GM23338 (cell line): Measurements from ENCODE around the gene TMBIM1. TPM values are rescaled to one million over a fixed set of nuclear protein-coding genes. Genes with fewer than 3 reads are reported as not detected.
A peak's percentile ranks its signal among the peaks of the same experiment; 100 is the strongest.

Source experiments
- ATAC-seq: fragments of 200-7000 bp; cut with Tn5 transposase; 3 replicates; pipeline ENCODE4 v1.9.1; 2020
- DNase-seq: peaks from one replicate; pipeline ENCODE4 v3.0.0-alpha.2; 2015; ENCODE audit warnings: low spot score
- H2AFZ ChIP-seq: fragments of 200-600 bp; sonication (generic); 2 replicates; pipeline ENCODE4 v1.8.0; 2016; ENCODE audit warnings: antibody characterized with exemption, mild to moderate bottlenecking, moderate library complexity
- H3F3A ChIP-seq: fragments of 200-600 bp; sonication (generic); replicated peaks from 2 replicates; pipeline ENCODE4 v1.8.0; 2017; ENCODE audit warnings: antibody characterized with exemption, mixed run types, low read depth
- H3K27ac ChIP-seq: fragments of 200-600 bp; sonication (generic); 2 replicates; pipeline ENCODE4 v1.6.1; 2016; ENCODE audit warnings: low read depth
- H3K27me3 ChIP-seq: fragments of 200-600 bp; sonication (generic); 2 replicates; pipeline ENCODE4 v1.8.0; 2016; ENCODE audit warnings: mild to moderate bottlenecking, mixed run types, moderate library complexity; ENCODE audit not compliant: insufficient read depth
- H3K36me3 ChIP-seq: fragments of 200-600 bp; sonication (generic); 2 replicates; pipeline ENCODE4 v1.8.0; 2016; ENCODE audit warnings: mild to moderate bottlenecking; ENCODE audit not compliant: insufficient read depth
- H3K4me1 ChIP-seq: fragments of 200-600 bp; sonication (generic); 2 replicates; pipeline ENCODE4 v1.8.0; 2016; ENCODE audit warnings: mild to moderate bottlenecking, moderate library complexity; ENCODE audit not compliant: insufficient read depth
- H3K4me2 ChIP-seq: fragments of 200-600 bp; sonication (generic); 2 replicates; pipeline ENCODE4 v1.7.1; 2017; ENCODE audit warnings: mixed run types
- H3K4me3 ChIP-seq: fragments of 200-600 bp; sonication (generic); 2 replicates; pipeline ENCODE4 v1.6.1; 2016; ENCODE audit warnings: mixed run types
- H3K79me2 ChIP-seq: fragments of 200-600 bp; sonication (generic); replicated peaks from 2 replicates; pipeline ENCODE4 v1.8.0; 2017; ENCODE audit warnings: mild to moderate bottlenecking; ENCODE audit not compliant: insufficient read depth
- H3K9me2 ChIP-seq: fragments of 200-600 bp; sonication (generic); 2 replicates; pipeline ENCODE4 v1.8.0; 2017; ENCODE audit not compliant: insufficient read depth
- H4K20me1 ChIP-seq: fragments of 200-600 bp; sonication (generic); replicated peaks from 2 replicates; pipeline ENCODE4 v1.8.0; 2017; ENCODE audit warnings: mild to moderate bottlenecking; ENCODE audit not compliant: insufficient read depth
- H3K27ac Mint-ChIP-seq: 2 replicates; pipeline ENCODE4 v1.8.0; 2020; ENCODE audit warnings: inconsistent platforms, mild to moderate bottlenecking, moderate library complexity, mixed read lengths
- H3K27me3 Mint-ChIP-seq: 3 replicates; pipeline ENCODE4 v1.8.0; 2022; ENCODE audit warnings: low read depth, mild to moderate bottlenecking, moderate library complexity, mixed read lengths, inconsistent platforms; ENCODE audit not compliant: insufficient read depth, poor library complexity
- H3K36me3 Mint-ChIP-seq: 3 replicates; pipeline ENCODE4 v1.8.0; 2021; ENCODE audit warnings: low read depth, mild to moderate bottlenecking, inconsistent platforms, moderate library complexity, mixed read lengths
- H3K4me1 Mint-ChIP-seq: 3 replicates; pipeline ENCODE4 v1.8.0; 2020; ENCODE audit warnings: mild to moderate bottlenecking, inconsistent platforms, mixed read lengths
- H3K4me3 Mint-ChIP-seq: 3 replicates; pipeline ENCODE4 v1.8.0; 2021; ENCODE audit warnings: moderate library complexity, mild to moderate bottlenecking, inconsistent platforms, mixed read lengths
- H3K9me3 Mint-ChIP-seq: 3 replicates; pipeline ENCODE4 v1.8.0; 2020; ENCODE audit warnings: moderate library complexity, mild to moderate bottlenecking, inconsistent platforms, mixed read lengths
- CREB1 ChIP-seq: fragments of 250-450 bp; sonication (Bioruptor Pico); IDR thresholded peaks from 2 replicates; pipeline ENCODE4 v1.5.0; 2020; ENCODE audit warnings: low read depth, mild to moderate bottlenecking, moderate library complexity
- EZH2phosphoT487 ChIP-seq: fragments of 200-600 bp; sonication (generic); IDR thresholded peaks from one replicate; pipeline ENCODE4 v1.8.1; 2018; ENCODE audit warnings: antibody characterized with exemption; ENCODE audit not compliant: unreplicated experiment
- NANOG ChIP-seq: IDR thresholded peaks from 2 replicates; pipeline ENCODE4 v1.6.1; 2016; ENCODE audit warnings: antibody characterized with exemption, borderline replicate concordance
- ZNF114 ChIP-seq: fragments of 250-450 bp; sonication (Bioruptor Pico); IDR thresholded peaks from 2 replicates; pipeline ENCODE4 v1.5.0; 2020; ENCODE audit warnings: mild to moderate bottlenecking, moderate library complexity
- ZNF462 ChIP-seq: fragments of 250-450 bp; sonication (Bioruptor Pico); IDR thresholded peaks from 2 replicates; pipeline ENCODE4 v1.5.0; 2020; ENCODE audit warnings: mild to moderate bottlenecking, moderate library complexity
- polyA plus RNA-seq: library from polyadenylated mRNA; unstranded; fragments of >200 nt; fragmentation: Nextera tagmentation; extraction: Ambion mirVana; gene quantifications from 2 replicates; pipeline ENCODE4 v1.2.1, GENCODE V29; 2016
- total RNA-seq: library from RNA; depleted of rRNA; stranded (reverse); fragments of >200 nt; shearing (Covaris generic); gene quantifications from 2 replicates; pipeline ENCODE4 v1.2.3, GENCODE V29; 2014
- TF ChIP-seq, protein P1 (sequence below), 2 experiments: fragments of 200-600 bp in 1 of 2; sonication (generic) in 1 of 2; conservative IDR thresholded peaks; 2 replicates each; pipeline versions ENCODE4 v1.5.1 to v1.6.1; 2016 to 2017; ENCODE audit warnings: antibody characterized with exemption in 2 of 2, low read depth in 2 of 2, mild to moderate bottlenecking in 2 of 2, moderate library complexity in 1 of 2
- TF ChIP-seq, protein P2 (sequence below): IDR thresholded peaks from one replicate; pipeline ENCODE4 v1.6.1; 2018; ENCODE audit warnings: antibody characterized with exemption; ENCODE audit not compliant: unreplicated experiment

TMBIM1 gene
- total and polyA plus RNA-seq, 2 experiments from 2014 or later = 12.0 to 20.8 TPM

- no peak for TF ChIP-seq ZNF462 (CRISPR knock-in tag)
- no peak for TF ChIP-seq ZNF114 (CRISPR knock-in tag)
- TF ChIP-seq CREB1 (CRISPR knock-in tag) = no peak
- no peak for TF ChIP-seq EZH2phosphoT487
- TF ChIP-seq, protein P1, sequence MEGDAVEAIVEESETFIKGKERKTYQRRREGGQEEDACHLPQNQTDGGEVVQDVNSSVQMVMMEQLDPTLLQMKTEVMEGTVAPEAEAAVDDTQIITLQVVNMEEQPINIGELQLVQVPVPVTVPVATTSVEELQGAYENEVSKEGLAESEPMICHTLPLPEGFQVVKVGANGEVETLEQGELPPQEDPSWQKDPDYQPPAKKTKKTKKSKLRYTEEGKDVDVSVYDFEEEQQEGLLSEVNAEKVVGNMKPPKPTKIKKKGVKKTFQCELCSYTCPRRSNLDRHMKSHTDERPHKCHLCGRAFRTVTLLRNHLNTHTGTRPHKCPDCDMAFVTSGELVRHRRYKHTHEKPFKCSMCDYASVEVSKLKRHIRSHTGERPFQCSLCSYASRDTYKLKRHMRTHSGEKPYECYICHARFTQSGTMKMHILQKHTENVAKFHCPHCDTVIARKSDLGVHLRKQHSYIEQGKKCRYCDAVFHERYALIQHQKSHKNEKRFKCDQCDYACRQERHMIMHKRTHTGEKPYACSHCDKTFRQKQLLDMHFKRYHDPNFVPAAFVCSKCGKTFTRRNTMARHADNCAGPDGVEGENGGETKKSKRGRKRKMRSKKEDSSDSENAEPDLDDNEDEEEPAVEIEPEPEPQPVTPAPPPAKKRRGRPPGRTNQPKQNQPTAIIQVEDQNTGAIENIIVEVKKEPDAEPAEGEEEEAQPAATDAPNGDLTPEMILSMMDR (conservative IDR thresholded peaks at IDR 0.05; ENCODE audit: low read depth in 2 of 2) = no peak
- TF ChIP-seq NANOG = no peak
These were observed 63.1 kb downstream of the TMBIM1 start (continued) for GRCh38 chr2:218229239-218229638.

DNA sequence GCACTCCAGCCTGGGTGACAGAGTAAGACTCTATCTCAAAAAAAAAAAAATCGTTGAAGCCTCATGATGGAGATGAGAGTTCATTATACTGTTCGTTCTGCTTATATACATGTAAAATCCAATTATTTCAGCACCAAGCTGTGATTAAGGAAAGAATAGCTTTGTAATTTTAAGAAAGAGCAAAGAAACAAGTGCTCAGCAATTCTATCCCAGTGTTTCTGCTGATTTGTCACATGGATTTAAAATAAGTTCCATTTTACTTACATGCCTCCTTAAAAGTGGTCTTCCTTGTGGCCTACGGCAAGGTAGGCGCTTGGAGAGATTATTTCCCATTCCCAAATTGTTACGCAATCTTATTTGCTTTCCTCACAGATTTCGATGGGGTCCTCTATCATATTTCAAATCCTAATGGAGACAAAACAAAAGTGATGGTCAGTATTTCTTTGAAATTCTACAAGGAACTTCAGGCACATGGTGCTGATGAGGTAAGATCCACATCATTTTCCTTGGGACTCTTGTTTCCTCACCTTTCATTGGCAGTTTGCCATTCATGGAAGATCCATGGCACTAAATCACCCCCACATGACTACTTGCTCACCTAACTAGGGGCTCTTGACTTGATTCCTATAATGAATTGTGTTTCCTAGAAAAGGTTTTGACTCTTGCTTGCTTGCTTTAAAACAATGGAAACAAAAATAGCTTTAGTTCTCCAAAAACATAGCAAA, 63.8 kb downstream of the TMBIM1 start:
- H3K27me3 Mint-ChIP-seq = no peaks in the 10 kb centered on the region
- no peaks in the 10 kb centered on the region for H3F3A ChIP-seq
- H3K4me3 ChIP-seq = no peak overlapping the region
- no peak overlapping the region for H3K27ac Mint-ChIP-seq
- no peak for DNase-seq
- H3K36me3 Mint-ChIP-seq = peaks cover 80% of the 10 kb centered on the region
- no peak for ATAC-seq
- no peaks in the 10 kb centered on the region for H3K27me3 ChIP-seq
- H3K9me3 Mint-ChIP-seq = no peaks in the 10 kb centered on the region
- H3K9me2 ChIP-seq = no peaks in the 10 kb centered on the region
- H2AFZ ChIP-seq = no peak overlapping the region
- H3K79me2 ChIP-seq = peaks cover 59% of the 10 kb centered on the region
- H3K4me1 Mint-ChIP-seq = no peaks in the 10 kb centered on the region
- peaks cover 50% of the 10 kb centered on the region for H3K36me3 ChIP-seq
- H3K4me2 ChIP-seq = no peak overlapping the region
- H4K20me1 ChIP-seq = peaks cover 44% of the 10 kb centered on the region
- no peak overlapping the region for H3K4me3 Mint-ChIP-seq
- H3K27ac ChIP-seq = peak overlapping the region; percentile 17; the same call in 1 of the 2 replicates
- H3K4me1 ChIP-seq = no peaks in the 10 kb centered on the region; the same call in 1 of the 2 replicates
- TF ChIP-seq, protein P2, sequence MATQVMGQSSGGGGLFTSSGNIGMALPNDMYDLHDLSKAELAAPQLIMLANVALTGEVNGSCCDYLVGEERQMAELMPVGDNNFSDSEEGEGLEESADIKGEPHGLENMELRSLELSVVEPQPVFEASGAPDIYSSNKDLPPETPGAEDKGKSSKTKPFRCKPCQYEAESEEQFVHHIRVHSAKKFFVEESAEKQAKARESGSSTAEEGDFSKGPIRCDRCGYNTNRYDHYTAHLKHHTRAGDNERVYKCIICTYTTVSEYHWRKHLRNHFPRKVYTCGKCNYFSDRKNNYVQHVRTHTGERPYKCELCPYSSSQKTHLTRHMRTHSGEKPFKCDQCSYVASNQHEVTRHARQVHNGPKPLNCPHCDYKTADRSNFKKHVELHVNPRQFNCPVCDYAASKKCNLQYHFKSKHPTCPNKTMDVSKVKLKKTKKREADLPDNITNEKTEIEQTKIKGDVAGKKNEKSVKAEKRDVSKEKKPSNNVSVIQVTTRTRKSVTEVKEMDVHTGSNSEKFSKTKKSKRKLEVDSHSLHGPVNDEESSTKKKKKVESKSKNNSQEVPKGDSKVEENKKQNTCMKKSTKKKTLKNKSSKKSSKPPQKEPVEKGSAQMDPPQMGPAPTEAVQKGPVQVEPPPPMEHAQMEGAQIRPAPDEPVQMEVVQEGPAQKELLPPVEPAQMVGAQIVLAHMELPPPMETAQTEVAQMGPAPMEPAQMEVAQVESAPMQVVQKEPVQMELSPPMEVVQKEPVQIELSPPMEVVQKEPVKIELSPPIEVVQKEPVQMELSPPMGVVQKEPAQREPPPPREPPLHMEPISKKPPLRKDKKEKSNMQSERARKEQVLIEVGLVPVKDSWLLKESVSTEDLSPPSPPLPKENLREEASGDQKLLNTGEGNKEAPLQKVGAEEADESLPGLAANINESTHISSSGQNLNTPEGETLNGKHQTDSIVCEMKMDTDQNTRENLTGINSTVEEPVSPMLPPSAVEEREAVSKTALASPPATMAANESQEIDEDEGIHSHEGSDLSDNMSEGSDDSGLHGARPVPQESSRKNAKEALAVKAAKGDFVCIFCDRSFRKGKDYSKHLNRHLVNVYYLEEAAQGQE = no peak
- TF ChIP-seq, protein P1 (conservative IDR thresholded peaks at IDR 0.05; ENCODE audit: low read depth in 2 of 2) = no peak
- TF ChIP-seq NANOG = no peak
